Measurements from ENCODE around the gene MACROD2.
"Not testable (repeated sequence)": the region's sequence is repeated elsewhere in the genome, so short reads cannot be mapped to it uniquely, and the experiment has no call there.

The MACROD2 gene

DNA sequence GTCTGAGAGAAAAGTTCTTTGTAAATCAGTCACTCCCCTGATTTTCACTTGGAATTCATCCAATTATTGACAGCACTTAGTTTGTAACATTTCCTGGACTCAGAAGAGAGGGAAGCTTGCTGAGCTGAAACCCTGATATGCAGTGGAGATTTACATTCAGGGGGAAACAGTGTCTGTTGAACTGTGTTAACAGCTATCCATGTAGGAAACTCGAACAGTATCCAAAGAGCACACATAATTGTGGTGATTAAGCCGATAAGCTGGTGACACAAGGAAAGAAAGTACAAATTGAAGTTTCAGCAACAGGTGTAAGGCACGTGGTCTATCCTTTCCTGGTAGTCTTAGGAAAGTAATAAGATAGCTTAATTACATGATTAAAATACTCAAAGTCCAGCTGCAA, 420.2 kb downstream of the MACROD2 start:
- DNase-seq: no peak

DNA sequence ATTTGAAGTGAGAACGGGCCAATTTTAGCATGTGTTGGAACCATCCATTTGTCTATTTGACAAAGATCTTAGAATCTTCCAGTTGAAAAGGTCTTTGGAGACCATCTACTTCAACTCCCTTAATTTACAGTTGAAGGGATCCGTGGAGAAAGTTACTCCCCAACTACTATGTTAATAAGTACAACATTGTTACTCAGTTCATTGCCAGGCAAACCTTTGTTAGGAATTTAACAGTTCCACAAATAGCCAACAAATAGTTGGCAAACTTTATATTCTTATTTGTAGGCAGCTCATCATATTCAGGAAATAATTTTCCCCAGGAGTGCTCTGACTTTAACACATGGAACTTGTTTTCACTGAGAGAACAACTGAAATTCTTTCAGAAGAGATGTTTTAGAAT, 423.1 kb downstream of the MACROD2 start:
- no peak for DNase-seq

DNA sequence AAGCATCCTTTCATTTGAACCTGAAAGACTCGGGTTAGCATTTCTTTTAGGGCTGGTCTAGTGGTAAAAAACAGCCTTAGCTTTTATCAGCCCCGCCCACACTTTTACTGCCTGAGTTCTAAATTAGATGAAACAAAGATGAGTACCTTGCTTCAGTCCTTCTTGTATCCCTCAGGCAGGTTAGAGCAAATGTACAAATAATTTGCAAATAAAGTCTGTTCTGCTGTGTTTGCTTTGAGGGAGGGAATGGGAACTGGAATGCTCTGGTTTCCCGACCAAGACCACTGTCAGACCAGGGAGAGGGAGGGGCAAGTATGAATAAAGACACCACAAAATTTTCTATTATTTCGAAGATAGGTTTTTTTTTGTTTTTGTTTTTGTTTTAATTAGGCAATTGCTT, 427.6 kb downstream of the MACROD2 start:
- DNase-seq: no peak

DNA sequence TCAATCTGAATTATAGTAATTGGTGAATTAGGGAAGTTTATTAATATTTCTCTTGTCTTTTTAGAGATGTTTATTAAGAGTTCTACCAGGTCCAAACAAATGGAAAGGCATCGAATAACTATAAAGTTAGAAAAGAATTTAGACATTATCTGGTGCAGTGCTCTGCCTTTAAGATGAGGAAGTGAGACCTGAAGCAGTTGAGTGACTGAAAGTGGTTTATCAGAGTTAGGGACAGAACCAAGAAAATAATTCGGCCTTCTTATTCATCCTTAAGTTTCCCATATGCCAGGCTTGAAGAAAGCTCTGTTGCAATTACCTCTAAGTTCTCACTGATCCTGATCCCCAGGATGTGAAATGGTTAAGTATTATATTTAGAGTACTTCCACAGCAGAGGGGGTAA, 436.3 kb downstream of the MACROD2 start:
- DNase-seq: no peak

DNA sequence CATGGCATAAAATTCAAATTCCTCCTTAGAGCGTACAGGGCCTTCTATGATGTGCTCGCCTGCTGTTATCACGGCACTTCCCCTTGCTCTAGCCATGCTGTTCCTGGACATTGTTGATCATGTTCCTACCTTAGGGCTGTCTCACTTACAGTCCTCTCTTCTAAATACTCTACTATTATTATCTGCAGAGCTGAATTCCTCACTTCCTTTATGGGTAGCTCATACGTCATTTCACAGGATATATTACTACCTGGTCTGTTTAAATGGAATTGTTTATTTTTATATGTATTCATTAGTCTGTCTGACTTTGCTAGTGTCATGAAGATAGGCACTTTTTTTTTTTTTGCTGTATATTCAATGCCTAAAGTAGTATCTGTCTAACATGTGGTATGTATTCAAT, 436.8 kb downstream of the MACROD2 start:
- DNase-seq: no peak

DNA sequence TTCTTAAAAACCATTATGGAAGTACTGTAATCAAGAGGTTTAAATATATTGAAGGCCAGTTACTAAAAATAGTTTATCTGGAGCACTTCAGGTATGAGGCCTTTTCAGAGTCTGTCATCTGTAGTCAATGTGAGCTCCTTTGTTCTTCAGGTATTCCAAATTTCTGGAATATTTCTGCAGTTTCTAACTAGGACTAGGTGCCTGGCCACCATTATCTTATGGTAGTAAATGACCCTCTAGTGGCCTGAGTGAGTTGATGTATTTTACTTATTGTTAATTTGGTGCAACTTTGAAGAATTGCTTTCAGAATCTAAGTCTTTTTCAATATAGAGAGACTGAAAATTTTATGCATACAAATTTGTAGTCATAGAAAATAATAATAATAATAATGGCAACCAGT, 437.3 kb downstream of the MACROD2 start:
- DNase-seq: no peak

DNA sequence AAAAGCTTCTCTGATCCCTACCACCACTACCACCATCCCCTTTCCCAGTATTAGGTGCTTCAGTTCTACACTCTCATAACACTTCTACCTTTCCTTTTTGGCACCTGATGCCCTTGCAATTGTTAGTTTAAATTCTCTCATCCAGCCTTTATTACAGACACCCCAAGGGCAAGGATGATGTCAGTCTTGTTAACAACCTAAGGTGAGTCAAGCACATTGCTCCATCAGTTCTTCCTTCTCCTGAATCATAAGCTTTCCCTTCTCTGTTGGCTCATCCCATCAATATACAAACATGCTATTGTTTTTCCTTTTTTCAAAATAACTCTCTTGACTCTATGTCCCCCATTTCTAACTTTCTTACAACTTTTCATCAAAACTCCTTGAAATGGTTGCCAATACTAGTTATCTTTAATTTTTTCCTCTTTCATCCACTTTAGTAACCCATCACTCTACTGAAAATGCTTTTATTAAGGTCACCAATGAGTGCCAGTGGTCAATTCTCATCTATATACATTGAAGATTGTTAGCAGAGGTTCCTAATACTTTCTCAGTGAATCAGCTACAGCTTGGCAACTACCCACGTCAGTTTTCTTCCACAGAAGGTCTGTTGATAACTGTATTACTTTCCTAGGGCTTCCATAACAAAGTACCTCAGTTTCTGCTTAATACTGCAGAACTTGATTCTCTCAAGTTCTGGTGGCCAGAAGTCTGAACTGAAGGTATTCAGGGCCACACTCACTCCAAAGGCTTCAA, 439.2 kb downstream of the MACROD2 start:
- no peak for DNase-seq

DNA sequence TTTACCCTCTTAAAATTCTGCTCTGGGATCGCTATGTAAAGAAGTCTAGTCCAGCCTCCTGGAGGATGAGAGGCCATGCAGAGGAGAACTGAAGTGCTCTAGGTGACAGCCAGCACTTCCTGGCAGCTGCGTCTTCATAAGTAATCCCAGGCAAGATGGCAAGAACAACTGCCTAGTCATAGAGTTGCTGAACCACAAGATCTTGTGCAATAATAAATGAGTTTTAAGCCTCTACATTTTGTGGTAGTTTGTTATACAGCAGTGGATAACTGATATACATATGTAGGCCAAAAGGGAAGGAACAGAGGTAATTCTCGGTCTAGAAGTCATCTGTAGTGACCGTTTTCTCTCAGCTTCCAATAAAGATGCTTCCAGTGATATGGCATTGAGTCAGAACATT, 445.9 kb downstream of the MACROD2 start:
- DNase-seq: no peak

DNA sequence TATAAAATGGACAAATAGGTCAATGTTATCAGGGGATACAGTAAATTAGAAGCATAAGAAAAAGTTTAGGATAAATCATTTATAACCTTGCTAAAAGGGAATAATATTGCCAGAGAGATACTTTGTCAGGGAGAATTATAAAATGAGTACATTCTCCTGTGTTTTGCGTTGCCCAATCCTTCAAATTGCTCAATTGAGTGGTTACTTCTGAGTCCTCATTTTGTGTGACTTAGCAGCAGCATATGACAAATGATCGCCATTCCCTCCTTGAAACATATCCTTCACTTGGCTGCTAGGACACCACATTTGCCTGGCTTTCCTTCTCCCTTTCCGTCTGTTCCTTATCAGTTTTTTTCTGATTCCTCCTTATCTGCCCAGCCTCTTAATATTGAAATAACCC, 448.8 kb downstream of the MACROD2 start:
- DNase-seq: no peak

DNA sequence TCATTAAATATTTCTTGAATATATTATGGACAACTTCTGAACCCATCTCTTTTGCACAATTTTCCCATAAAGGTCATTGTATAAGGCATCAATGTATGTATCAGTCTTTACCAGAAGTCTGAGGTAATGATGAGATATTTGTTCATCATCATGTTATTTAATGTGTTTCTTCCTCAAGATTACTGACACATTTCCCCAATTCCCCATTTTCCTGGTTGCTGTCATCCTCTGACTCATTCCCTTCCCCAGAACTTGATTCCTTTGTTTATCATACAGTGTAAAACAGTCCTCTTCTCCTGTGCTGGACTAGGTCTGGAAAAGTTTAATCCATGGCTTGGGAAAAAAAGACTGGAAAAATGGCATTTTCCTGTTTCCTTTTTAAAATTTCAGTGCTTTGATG, 450.0 kb downstream of the MACROD2 start:
- no peak for DNase-seq

DNA sequence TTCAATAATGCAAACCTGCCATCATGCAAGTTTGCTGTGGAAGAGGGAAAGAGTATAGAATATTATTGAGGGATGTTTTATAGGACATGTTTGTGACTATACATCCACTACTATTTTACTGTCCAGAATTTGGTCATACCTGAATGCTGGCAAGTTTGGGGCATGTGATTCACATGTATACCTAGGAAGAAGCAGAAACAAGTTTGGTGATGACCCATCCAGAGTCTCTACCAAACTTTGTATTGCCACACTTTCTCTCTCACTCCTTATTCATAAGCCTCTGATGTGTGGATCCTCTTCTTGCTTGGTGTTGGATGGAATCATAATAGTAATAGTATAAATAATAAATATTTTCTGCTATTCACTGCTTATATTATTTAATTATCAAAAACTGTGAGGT, 450.6 kb downstream of the MACROD2 start:
- DNase-seq: no peak

DNA sequence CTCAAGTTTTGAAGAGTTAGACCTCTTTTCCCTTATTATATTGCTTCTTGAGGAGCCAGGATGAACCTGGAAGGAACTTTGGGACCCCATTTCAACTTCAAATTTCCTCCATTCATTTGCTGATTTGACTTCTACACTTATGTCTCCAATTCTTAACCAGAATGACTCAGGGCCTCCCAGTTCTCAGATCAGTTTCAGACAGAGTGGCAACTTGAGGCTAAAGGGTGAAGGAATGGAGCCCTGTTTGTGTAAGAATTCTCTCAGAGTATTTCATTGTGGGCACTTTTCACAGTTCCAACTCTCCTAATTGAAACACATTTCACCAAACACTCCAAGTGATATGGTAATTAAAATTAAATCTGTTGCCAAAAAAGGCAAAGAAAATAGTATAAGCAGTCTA, 451.1 kb downstream of the MACROD2 start:
- DNase-seq: no peak

DNA sequence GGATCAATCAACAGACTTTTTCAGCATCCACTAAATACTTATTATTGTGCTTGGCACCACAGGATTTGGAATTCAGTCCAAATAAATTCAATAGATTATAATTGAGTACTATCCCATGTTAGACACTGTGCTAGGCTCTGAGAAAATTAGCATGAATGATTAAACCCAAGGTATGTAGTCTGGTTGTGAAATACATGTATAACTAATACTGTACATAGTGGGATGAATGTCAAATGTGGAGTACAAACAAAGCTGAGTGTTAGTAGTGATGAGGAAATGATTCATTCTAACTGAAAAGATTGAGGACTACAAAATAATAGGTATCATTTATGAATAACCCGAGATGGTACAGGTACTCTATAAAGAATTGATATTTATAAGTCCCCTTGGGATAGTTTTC, 454.0 kb downstream of the MACROD2 start:
- no peak for DNase-seq

DNA sequence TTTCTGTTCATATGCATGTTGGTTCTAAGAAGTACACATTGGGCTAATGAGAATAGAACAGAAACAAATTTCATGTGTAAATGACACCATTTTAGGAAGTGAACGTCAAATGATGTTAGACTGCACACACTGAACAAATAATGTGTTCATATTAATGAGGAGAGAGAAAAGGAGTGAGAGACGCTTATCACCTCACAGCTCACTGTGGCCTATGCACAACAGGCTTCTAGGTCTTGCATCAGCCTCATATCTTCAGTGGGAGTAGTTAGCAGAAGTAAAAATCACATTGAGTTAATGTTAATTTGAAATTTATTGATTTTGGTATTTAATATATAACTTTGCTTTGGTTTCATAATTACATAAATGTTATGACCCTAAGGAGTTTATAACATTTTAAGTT, 454.9 kb downstream of the MACROD2 start:
- DNase-seq: no peak

DNA sequence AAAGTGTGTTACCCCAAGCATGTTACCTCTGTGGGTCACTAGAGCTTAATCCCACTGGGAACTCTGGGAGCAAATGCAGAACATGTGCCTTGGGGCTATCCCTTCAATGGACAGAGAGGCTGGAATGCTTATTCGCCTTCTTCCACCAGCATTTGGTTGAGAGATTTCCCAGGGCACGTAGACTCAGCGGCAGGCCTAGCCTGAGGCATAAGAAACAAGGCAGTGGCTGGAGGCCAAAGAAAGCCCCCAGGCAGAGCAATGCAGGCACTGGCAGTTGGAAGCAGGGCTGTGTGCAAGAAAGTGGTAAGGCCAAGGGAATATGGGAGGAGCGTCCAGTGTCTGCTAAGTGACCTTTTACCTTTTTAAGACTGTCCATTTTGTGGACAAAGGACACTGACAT, 456.1 kb downstream of the MACROD2 start:
- DNase-seq: no peak

DNA sequence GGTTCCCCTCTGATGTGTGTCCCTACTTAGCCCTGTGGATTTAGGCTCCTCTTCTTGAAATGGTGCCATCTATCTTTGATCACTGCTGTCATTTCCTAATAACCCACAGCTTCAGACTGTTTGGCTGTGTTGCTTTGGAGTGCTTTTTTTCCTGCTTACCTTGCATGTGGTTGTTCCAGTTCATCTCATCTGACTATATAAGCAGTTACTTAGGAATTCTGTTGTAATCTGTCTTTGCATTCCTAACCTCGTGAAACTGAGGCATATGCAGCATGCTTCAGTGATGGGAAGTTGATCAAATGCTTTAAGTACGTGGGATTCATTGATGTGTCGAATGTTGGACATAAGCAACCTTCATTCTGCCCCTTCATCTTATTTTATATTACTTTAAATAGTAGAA, 457.9 kb downstream of the MACROD2 start:
- DNase-seq: no peak

DNA sequence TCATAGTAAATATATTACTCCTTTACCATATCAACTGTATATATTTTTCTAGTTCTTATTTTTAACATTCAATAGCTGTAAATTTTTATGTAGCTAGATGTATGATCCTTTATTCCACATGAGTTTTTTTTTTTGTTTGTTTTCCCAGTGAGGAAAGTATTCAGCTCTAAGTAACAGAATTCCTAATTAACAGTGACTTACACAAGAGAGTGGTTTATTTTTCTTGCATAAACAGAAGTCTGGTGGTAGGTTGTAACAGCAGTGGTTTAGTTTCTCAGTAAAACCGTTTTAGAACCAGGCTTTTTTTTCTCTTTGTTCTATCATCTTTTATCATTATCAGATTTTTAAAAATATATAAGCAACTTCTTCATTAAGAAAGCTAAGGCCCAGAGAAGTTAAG, 459.0 kb downstream of the MACROD2 start:
- no peak for DNase-seq

DNA sequence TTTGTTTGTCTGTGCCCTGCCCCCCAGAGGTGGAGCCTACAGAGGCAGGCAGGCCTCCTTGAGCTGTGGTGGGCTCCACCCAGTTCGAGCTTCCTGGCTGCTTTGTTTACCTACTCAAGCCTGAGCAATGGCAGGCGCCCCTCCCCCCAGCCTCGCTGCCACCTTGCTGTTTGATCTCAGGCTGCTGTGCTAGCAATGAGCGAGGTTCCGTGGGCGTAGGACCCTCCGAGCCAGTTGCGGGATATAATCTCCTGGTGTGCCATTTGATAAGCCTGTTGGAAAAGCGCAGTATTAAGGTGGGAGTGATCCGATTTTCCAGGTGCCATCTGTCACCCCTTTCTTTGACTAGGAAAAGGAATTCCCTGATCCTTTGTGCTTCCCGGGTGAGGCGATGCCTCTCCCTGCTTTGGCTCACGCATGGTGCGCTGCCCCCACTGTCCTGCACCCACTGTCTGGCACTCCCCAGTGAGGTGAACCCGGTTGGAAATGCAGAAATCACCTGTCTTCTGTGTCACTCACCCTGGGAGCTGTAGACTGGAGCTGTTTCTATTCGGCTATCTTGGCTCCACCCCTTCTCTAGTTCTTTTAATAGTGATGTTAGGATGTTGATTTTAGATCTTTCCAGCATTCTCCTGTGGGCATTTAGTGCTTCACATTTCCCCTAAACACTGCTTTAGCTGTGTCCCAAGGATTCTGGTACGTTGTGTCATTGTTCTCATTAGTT, 471.9 kb downstream of the MACROD2 start:
- DNase-seq: not testable (repeated sequence)

DNA sequence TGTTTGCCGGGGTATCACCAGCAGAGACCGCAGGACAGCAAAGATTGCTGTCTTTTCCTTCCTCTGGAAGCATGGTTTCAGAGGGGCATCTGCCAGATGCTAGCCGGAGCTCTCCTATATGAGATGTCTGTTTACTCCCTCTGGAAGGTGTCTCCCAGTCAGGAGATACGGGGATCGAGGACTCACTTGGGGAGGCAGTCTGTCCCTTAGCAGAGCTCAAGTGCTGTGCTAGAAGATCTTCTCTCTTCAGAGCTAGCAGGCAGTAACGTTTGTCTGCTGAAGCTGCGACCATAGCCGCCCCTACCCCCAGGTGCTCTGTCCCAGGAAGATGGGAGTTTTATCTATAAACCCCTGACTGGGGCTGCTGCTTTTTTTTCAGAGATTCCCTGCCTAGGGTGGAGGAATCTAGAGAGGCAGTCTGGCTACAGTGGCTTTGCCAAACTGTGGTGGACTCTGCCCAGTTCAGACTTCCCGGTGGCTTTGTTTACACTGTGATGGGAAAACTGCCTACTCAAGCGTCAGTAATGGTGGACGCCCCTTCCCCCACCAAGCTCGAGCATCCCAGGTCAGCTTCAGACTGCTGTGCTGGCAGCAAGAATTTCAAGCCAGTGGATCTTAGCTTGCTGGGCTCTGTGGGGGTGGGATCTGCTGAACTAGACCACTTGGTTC, 475.0 kb downstream of the MACROD2 start:
- DNase-seq: no peak

DNA sequence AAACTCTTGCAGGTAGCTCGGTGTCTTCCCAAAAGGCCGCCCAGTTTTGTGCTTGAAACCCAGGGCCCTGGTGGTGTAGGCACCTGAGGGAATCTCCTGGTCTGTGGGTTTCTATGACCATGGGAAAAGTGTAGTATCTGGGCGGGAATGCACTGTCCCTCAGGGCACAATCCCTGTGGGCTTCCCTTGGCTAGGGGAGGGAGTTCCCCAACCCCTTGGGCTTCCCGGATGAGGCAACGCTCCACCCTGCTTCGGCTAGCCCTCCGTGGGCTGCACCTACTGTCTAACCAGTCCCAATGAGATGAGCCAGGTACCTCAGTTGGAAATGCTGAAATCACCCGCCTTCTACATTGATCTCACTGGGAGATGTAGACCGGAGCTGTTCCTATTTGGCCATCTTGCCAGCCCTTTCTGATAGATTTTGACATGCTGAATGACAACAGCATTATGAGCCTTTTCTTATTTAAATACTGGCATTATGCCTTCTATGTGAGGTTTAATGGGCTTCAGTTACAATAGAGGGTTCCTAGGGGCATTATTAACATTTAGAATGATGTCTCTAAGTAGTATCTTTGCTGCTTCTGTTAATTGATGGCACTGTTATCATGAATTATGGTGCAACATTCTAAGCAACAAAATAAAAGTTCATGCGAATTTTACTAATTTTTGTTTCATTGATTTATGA, 475.8 kb downstream of the MACROD2 start:
- DNase-seq: no peak

DNA sequence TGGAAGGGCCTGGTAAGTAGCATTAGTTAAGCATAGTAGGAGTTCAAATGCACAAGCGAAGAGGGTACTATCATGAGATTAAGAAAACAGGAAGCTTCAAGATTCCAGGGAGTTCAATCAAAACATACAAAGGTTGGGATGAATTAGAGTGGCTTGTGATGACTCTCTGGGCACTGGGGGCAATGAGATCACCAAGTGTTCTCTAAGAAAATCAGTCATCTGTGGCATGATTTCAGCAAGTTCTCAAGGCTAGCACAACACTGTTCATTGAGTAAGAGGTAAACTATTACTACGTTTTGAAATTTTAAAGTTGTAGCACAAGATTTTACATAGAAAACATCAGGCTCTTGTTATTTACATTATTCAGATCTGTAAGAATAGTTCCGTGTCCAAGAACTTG, 481.8 kb downstream of the MACROD2 start:
- no peak for DNase-seq

DNA sequence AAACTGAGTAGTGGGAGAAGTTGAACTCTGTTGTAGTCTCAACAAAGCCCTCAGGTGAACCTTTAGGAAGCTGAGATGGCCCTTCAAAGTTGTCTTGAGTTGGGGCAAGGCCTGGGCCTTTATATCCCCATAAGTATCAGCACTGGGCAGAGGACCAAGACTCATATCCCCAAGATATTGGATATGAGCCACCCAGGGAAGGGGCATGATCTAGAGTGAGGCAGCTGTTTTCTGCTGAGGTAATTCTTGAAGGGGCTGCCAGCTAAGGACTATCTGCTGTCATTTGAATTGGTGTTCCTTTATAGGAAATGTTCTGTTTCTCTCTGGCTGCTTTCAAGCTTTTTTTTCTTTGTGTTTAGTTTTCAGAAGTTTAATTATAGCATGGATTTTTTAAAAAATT, 482.8 kb downstream of the MACROD2 start:
- no peak for DNase-seq

DNA sequence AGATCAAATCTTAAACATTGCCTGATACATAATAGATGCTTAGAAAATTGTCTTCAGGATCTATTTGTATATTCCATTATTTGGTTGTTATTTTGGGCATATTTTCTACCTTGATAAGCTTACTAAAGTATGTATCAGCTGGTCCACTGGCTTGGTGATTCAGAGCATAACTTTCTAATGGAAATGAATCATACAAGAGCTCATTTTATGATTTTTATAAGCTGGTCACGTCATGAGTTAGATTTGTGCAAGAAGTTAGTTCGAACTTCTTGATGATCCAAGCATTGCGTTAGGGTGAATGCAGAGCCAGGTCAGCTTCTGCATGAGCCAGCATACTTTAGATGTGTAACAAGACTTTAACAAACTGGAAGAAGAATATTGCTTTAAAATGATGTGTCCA, 486.5 kb downstream of the MACROD2 start:
- no peak for DNase-seq

DNA sequence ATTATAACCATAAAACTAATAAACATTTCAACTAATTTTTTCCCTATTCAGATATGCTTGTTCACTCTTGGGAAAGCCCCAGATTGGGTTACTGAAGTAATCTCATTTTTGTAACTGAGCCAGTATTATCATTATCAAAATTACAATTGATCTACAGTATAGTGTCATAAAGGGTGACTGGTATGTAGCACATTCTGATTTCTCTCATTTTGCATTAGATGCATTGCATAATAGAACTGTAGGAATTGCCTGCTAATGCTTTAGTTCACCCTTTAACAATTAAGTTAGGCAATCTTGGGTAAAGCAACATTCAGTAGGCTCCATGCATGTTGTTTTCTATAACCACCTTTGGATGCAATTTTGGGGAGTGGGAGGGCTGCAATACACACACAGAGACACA, 492.9 kb downstream of the MACROD2 start:
- no peak for DNase-seq

Data from effector CD8-positive, alpha-beta T cell (primary cell).